Hematopoietic multipotent progenitor cell (in vitro differentiated cells): Measurements from ENCODE around the gene MYRFL. TPM values are rescaled to one million over a fixed set of nuclear protein-coding genes. Genes with fewer than 3 reads are reported as not detected.
"Not testable (repeated sequence)": the region's sequence is repeated elsewhere in the genome, so short reads cannot be mapped to it uniquely, and the experiment has no call there.

Source experiments
- DNase-seq, 3 donors: peaks; one replicate each; pipeline ENCODE4 v3.0.0-alpha.2; 2011 to 2015; ENCODE audit warnings: low read depth in 2 of 3, low spot score in 2 of 3
- total RNA-seq: library from RNA; depleted of rRNA; stranded (reverse); fragments of >200 nt; gene quantifications from one replicate; pipeline ENCODE4 v1.2.3, GENCODE V29; 2012

The MYRFL gene
- total RNA-seq, 1 donor = not detected

GRCh38 chr12:69981881-69982475, 157.0 kb downstream of the MYRFL start:
- no peak for DNase-seq

GRCh38 chr12:69984241-69984640, 159.2 kb downstream of the MYRFL start:
- no peak for DNase-seq

GRCh38 chr12:69985656-69986055, 160.6 kb downstream of the MYRFL start:
- DNase-seq = peak in 1 of 3 donors; percentile 1

- no peak for DNase-seq
Observed at GRCh38 chr12:69986114-69986513, 161.1 kb downstream of the MYRFL start.

GRCh38 chr12:69987579-69988091, 162.6 kb downstream of the MYRFL start:
- DNase-seq = no peak

- no peak for DNase-seq
Observed at GRCh38 chr12:69988481-69989321, 163.7 kb downstream of the MYRFL start.

- DNase-seq = no peak
Observed at GRCh38 chr12:69991690-69992288, 166.8 kb downstream of the MYRFL start.

GRCh38 chr12:69993433-69993832, 168.4 kb downstream of the MYRFL start:
- no peak for DNase-seq

- DNase-seq = not testable (repeated sequence)
Observed at GRCh38 chr12:69994086-69994485, 169.1 kb downstream of the MYRFL start.

GRCh38 chr12:69994724-69995173, 169.7 kb downstream of the MYRFL start:
- DNase-seq = no peak

GRCh38 chr12:69996241-69996640, 171.2 kb downstream of the MYRFL start:
- DNase-seq = no peak

GRCh38 chr12:69996722-69997121, 171.7 kb downstream of the MYRFL start:
- DNase-seq = no peak

GRCh38 chr12:69998011-69998410, 173.0 kb downstream of the MYRFL start:
- DNase-seq = no peak

- DNase-seq = no peak
Observed at GRCh38 chr12:69998922-69999321, 173.9 kb downstream of the MYRFL start.

GRCh38 chr12:69999561-69999960, 174.5 kb downstream of the MYRFL start:
- DNase-seq = no peak

GRCh38 chr12:70002097-70002911, 177.3 kb downstream of the MYRFL start:
- no peak for DNase-seq

- DNase-seq = no peak
Observed at GRCh38 chr12:70002912-70003255, 177.9 kb downstream of the MYRFL start.

- DNase-seq = no peak
Observed at GRCh38 chr12:70005864-70006618, 181.0 kb downstream of the MYRFL start.

- DNase-seq = no peak
Observed at GRCh38 chr12:70006619-70006973, 181.6 kb downstream of the MYRFL start.

- DNase-seq = no peak
Observed at GRCh38 chr12:70007687-70008086, 182.7 kb downstream of the MYRFL start.
